OCI-LY1 (cell line): ENCODE results near the gene TNNT3.

Experiments used
- EZH2 ChIP-seq: fragments of 200-600 bp; sonication (generic), shearing (Covaris generic); IDR thresholded peaks from 2 replicates; pipeline ENCODE4 v1.8.0; 2017; ENCODE audit warnings: borderline replicate concordance, mixed run types, mild to moderate bottlenecking, antibody characterized with exemption, low read length, moderate library complexity, mixed read lengths
- TF ChIP-seq, protein P1 (sequence below): fragments of 200-600 bp; sonication (generic), shearing (Covaris generic); IDR thresholded peaks from 2 replicates; pipeline ENCODE4 v1.5.1; 2017; ENCODE audit warnings: mild to moderate bottlenecking, antibody characterized with exemption, low read length, moderate library complexity, mixed read lengths

DNA sequence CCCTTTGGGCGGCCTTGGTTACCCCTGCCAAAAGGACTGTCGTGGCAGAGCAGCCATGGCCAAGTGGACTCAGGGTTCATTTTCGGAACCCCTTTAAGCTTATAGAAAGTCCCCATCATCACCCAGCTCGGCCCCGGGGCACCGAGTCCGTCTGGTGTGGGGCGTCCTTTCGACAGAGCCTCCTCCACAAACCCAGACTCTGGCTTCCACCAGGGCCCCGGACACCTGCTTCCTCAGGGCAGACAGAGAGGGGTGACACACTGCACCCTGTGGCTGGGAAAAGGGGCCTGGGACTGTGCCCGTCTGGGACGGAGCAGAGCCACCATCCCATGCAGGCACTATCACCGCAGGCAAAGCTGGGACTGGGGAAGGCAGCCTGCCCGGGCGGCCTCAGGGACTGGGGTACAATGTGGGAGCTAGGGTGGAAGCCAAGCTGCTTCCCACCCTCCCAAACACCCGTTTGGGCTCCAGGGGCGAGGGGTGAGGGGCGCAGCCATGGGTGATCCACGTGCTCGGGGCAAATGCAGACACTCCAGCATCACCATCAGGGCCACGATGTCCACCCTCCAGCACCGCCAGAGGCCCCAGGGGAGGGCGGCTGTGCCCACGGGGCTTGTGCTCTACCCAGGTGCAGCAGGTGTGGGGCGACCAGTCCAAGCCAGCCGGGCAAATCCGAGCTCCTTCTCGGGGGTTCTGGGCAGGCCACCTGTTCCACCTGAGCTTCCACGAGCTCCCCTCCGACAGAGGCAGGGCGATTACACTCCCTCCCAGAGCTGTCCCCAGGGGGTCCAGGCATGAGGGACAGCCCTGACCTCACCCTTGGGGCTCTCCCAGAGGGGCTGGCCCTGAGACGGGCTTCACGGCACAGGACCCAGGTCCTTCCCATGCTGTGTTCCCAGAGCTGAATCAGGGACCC is 15.9 kb downstream of the TNNT3 start:
- TF ChIP-seq EZH2: no peak
- TF ChIP-seq, protein P1, sequence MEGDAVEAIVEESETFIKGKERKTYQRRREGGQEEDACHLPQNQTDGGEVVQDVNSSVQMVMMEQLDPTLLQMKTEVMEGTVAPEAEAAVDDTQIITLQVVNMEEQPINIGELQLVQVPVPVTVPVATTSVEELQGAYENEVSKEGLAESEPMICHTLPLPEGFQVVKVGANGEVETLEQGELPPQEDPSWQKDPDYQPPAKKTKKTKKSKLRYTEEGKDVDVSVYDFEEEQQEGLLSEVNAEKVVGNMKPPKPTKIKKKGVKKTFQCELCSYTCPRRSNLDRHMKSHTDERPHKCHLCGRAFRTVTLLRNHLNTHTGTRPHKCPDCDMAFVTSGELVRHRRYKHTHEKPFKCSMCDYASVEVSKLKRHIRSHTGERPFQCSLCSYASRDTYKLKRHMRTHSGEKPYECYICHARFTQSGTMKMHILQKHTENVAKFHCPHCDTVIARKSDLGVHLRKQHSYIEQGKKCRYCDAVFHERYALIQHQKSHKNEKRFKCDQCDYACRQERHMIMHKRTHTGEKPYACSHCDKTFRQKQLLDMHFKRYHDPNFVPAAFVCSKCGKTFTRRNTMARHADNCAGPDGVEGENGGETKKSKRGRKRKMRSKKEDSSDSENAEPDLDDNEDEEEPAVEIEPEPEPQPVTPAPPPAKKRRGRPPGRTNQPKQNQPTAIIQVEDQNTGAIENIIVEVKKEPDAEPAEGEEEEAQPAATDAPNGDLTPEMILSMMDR: no peak
